ENCODE results near the gene LRP3.
"Not testable (repeated sequence)": the region's sequence is repeated elsewhere in the genome, so short reads cannot be mapped to it uniquely, and the experiment has no call there.

Gene LRP3, protein sequence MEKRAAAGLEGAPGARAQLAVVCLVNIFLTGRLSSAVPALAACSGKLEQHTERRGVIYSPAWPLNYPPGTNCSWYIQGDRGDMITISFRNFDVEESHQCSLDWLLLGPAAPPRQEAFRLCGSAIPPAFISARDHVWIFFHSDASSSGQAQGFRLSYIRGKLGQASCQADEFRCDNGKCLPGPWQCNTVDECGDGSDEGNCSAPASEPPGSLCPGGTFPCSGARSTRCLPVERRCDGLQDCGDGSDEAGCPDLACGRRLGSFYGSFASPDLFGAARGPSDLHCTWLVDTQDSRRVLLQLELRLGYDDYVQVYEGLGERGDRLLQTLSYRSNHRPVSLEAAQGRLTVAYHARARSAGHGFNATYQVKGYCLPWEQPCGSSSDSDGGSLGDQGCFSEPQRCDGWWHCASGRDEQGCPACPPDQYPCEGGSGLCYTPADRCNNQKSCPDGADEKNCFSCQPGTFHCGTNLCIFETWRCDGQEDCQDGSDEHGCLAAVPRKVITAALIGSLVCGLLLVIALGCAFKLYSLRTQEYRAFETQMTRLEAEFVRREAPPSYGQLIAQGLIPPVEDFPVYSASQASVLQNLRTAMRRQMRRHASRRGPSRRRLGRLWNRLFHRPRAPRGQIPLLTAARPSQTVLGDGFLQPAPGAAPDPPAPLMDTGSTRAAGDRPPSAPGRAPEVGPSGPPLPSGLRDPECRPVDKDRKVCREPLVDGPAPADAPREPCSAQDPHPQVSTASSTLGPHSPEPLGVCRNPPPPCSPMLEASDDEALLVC

DNA sequence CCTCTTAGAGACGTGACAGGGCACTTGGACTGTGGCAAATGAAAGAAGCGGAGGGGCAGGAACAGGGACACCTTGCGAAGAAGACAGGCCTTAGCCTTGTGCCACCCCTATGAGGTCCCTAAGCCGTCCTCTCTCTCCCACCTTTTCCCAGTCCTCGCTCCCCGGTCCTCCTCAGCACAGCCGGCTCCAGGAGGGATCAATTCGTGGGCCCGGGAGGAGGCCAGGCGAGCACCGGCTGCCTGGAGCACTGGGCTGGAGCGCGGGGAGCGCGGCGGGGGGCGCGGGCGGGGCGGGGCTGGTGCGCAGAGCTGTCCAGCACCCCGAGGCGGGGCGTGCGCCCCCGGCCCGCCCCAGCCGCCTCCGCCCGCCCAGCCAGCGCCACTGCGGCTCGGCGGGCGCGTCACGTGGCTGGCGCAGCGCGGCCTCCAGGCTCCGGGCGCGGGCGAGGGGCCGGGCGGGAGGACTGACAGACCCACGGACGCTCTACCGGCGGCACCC lies at the start of gene LRP3:
Gene LRP3 (plus strand): TSS at position 466 of the 498 bp plus-strand sequence. CDS start 456 bp downstream, outside the sequence.
- no peak for DNase-seq (ENCODE audit: low spot score)

DNA sequence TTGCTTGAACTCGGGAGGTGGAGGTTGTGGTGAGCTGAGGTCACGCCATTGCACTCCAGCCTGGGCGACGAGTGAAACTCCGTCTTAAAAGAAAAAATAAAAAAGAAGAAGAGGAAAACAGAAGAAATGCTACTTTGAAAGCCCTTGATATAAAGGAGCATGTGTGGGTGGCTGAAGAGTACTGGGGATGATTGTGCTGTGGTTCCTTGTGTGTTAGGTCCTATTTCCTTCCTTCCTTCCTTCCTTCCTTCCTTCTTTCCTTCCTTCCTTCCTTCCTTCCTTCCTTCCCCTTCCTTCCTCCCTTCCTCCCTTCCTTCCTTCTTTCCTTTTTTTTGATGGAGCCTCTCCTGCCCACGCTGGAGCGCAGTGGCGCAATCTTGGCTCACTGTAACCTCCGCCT lies 47.9 kb upstream of the LRP3 start:
- no peak for DNase-seq (ENCODE audit: low spot score)

DNA sequence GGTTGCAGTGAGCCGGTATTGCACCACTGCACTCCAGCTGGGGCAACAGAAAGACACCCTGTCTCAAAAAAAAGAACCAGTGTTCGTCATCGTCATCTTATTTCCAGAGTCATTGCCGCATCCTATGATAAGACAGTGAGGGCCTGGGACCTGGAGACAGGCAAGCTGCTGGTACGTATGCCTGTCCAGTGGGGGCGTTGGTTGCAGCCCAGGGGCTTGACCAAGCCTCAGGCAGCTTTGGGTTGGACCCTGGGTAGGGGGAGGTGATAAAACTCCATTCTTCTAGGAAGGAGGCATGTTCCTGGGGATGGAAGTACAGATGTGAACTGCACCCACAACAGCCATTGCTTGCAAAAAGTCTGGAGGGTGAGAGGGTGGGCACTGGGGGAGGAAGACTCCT lies 46.6 kb upstream of the LRP3 start:
- no peak for DNase-seq (ENCODE audit: low spot score)

DNA sequence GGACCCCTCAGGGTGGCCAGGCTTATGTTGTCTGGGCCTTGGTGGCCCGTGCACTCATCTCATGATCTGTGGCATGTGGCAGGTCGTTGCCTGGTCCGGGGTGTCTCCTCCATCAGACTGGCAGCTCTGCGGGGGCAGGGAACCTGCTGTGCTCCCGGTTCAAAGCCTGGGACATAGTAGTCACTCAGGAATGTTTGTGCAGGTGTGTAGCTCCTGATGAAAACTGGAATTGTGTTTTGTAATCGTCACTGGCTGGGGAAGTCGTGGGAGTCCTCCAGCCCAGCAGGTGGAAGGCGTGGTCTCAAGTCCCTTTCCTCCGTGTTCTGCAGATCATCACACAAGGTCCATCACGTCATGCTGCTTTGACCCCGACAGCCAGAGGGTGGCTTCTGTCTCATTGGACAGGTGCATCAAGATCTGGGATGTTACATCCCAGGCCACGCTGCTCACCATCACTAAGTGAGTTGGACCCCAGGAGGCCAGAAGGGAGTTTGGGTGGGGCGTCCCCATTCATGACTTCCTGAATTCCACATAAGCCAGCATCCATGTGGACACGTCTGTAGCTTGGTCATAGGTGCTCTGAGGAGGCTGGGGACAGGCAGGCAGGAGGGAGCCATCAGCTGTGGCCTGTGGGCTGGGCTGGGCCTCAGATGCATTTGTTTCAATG lies 43.1 kb upstream of the LRP3 start:
- DNase-seq (ENCODE audit: low spot score), result no peak

DNA sequence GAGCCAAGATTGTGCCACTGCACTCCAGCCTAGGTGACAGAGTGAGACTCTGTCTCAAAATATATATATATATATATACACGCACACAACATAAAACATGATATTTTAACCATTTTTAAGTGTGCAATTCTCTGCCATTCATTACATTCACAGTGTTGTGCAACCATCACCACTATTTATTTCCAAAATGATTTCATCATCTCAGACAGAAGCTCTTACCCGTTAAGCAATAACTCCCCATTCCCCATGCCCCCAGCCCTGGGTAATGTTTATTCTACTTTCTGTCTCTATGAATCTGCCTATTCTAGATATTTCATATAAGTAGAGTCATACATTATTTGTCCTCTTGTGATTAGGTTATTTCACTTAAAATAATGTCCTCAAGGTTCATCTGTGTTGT lies 42.0 kb upstream of the LRP3 start:
- no peak for DNase-seq (ENCODE audit: low spot score)

DNA sequence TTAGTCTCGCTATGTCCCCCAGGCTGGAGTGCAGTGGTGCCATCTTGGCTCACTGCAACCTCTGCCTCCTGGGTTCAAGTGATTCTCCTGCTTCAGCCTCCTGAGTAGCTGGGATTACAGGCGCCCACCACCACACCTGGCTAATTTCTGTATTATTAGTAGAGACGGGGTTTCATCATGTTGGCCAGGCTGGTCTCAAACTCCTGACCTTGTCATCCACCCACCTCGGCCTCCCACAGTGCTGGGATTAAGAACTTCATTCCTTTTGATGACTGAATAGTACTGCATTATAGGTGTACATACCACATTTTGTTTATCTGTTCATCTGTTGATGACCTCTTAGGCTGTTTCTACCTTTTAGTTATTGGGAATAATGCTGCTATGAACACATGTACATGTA lies 41.5 kb upstream of the LRP3 start:
- not testable (repeated sequence) for DNase-seq (ENCODE audit: low spot score)

DNA sequence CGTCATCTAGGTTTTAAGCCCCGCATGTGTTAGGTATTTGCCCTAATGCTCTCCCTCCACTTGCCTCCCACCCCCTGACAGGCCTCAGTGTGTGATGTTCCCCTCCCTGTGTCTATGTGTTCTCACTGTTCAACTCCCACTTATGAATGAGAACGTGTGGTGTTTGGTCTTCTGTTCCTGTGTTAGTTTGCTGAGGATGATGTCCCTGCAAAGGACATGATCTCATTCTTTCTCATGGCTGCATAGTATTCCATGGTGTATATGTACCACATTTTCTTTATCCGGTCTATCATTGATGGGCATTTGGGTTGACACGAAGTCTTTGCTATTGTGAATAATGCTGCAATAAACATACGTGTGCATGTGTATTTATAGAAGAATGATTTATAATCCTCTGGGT lies 39.8 kb upstream of the LRP3 start:
- DNase-seq (ENCODE audit: low spot score), result not testable (repeated sequence)

DNA sequence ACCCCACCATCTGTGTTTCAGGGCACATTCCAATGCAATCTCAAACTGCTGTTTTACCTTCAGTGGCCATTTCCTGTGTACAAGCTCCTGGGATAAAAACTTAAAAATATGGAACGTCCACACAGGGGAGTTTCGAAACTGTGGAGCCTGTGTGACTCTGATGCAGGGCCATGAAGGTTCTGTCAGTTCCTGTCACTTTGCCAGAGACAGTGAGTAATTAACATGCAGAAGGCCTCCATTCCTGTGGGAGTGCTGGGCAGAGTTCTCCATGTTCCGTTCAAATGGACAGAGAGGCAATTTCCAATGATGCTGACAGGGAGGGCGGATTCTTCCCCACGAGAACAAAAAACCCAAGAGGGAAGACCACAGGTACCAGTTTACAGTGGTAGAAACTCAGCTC lies 37.8 kb upstream of the LRP3 start:
- no peak for DNase-seq (ENCODE audit: low spot score)

DNA sequence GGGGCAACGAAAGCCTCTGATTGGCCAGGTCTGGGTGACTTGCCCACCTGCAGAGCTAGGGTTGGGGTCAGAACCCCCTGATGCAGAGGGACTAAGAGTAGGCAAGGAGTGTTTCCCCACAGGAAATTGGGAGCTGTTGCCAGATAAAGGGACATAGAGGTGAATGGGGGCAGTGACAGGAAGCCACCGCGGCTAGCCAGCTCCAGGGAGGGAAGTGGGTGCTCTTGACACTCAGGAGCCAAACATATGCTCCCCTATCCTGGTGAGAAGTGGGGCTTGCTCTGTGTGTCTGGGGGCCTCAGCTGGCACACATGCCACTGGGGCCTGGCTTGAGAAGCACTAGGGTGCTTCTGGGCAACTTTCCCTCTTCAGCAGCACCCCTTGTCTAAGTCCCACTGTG lies 36.2 kb upstream of the LRP3 start:
- DNase-seq (ENCODE audit: low spot score), result no peak

DNA sequence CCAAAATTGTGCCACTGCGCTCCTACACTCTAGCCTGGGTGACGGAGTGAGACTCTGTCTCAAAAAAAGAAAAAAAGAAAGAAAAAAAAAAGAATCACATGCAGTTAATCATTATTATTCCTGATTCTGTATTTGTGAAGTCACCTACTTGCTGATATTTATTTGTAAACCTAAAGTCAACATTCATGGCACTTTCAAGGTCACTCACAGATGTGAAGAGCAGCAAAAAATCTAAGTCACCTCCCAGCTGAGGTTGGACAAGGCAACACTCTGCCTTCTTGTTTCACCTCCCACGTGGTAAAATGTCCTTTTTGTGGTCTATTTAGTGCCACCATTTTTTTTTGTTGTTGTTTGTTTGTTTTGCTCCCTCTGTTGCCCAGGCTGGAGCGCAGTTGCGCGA lies 35.8 kb upstream of the LRP3 start:
- no peak for DNase-seq (ENCODE audit: low spot score)

DNA sequence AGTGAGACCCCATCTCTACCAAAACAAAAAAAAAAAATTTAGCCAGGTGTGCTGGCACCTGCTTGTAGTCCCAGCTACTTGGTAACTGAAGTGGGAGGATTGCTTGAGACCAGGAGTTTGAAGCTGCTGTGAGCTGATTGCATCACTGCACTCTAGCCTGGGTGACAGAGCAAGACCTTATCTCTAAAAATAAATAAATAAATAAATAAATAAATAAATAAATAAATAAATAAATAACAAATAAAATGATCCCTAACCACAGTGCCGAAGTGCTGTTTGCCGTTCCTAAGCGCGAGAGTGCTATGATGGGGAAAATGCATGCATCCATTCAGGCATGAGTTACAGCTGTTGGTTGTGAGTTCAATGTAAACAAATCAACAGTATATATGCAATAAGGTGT lies 35.0 kb upstream of the LRP3 start:
- DNase-seq (ENCODE audit: low spot score), result no peak

DNA sequence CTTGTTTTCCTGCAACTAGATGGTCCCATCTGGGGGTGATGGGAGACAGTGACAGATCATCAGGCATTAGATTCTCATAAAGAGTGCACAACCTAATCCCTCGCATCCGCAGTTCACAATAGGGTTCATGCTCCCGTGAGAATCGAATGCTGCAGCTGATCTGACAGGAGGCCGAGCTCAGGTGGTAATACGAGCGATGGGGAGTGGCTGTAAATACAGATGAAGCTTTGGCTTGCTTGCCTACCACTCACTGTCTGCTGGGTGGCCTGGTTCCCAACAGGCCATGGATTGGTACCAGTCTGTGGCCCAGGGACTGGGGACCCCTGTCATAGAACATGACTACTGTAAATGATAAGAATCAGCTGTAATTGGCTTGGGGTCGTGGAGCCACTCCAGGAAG lies 34.2 kb upstream of the LRP3 start:
- no peak for DNase-seq (ENCODE audit: low spot score)

DNA sequence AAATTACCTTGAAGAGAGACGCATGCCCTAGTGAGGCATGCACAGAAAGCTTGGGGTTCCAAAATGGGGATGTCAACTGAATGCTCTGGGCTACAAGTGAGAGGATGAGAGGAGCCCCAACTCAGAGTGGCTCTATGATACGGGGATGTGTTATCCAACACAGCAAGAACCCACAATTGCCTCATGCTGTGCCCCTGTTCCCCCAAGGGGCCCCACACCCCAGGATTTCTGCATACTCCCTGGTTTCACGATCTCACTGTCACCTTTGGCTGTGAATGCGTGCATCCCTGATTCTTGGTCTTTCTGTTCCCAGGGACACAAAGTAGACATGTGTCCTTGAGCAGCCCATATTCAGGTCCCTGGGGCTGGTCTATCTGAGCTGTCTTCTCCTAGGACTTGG lies 32.9 kb upstream of the LRP3 start:
- no peak for DNase-seq (ENCODE audit: low spot score)

DNA sequence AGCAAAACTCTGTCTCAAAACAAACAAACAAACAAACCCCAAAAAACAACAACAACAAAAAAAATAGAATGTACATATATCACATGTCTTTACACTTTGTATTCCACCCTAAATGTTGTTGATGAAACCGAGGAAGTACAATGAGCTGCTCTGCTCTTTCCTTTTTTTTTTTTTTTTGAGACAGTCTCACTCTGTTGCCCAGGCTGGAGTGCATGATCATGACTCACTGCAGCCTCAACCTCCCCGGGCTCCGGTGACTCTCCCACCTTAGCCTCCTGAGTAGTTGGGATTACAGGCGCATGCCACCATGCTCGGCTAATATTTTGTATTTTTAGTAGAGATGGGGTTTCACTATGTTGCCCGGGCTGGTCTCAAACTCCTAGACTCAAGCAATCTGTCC lies 30.6 kb upstream of the LRP3 start:
- no peak for DNase-seq (ENCODE audit: low spot score)

DNA sequence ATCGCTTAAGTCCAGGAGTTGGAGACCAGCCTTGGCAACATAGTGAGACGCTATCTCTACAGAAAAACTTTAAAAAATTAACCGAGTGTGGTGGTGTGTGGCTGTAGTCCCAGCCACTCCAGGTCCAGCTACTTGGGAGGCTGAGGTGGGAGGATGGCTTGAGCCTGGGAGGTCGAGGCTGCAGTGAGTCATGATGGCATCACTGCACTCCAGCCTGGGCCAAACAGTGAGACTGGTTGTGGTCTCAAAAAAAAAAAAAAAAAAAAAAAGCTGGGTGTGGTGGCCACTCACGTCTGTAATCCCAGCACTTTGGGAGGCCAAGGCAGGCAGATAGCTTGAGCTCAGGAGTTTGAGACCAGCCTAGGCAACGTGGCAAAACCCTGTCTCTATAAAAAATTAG lies 28.1 kb upstream of the LRP3 start:
- not testable (repeated sequence) for DNase-seq (ENCODE audit: low spot score)

DNA sequence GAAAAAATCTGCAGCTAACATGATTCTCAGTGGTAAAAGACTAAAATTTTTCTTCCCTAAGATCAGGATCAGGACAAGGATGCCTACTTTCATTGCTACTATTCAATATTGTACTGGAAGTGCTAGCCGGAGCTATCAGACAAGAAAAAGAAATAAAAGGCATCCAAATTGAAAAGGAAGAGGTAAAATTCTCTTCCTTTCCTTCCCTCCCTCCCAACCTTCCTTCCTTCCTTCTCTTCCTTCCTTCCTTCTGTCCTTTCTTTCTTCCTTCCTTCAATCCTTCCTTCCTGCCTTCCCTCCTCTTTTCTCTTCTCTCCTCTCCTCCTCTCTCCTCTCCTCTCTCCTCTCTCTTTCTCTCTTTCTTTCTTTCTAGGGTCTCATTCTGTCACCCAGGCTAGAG lies 26.7 kb upstream of the LRP3 start:
- no peak for DNase-seq (ENCODE audit: low spot score)

DNA sequence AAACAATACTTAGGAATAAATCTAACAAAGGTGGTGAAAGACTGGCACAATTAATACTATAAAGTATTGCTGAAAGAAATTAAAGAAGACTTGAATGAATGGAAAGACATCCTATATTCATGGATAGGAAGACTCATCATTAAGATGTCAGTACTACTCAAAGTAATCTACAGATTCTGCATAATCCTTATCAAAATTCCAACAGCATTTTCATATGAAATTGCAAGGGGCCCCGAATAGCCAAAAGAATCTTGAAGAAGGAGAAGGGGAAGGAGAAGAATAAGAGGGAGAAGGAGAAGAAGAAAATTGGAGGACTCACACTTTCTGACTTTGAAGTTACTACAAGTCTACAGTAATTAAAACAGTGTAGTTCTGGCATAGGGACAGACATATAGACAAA lies 25.6 kb upstream of the LRP3 start:
- no peak for DNase-seq (ENCODE audit: low spot score)

DNA sequence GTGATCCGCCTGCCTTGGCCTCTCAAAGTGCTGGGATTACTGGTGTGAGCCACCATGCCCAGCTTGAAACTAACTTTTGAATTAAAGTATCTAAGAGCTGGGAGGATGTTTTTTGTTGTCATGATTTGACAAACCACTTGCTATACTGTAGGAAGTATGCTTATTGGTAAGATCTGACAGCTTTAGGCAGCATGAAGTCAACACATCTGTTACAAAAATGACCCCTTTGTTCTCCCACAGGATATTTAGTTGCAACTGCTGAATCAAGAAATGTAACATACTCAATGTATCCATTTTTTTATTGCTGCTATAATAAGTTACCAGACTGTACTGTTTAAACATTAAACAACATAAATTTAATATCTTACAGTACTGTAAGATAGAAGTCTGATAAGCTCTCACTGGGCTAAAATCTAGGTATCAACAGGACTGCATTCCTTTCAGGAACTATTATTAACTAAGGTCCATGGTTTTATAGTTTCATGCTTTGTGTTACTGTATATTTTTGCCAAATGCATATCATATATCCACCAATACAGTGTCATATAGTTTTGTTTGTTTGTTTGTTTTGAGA lies 22.8 kb upstream of the LRP3 start:
- DNase-seq (ENCODE audit: low spot score), result no peak

DNA sequence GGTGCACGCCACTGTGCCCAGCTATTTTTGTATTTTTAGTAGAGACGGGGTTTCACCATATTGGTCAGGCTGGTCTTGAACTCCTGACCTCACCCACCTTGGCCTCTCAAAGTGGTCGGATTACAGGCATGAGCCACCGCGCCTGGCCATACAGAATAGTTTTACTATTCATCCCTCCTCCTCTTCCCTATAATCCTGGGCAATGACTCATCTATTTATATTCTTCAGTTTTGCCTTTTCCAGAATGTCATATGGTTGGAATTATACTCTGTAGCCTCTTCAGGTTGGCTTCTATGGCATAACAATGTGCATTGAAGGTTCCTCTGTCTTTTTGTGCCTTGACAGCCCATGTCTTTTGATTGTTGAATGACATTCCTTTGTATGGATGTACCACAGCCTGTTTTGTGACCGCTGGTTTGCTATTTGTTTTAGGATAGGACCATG lies 22.2 kb upstream of the LRP3 start:
- DNase-seq (ENCODE audit: low spot score), result no peak

DNA sequence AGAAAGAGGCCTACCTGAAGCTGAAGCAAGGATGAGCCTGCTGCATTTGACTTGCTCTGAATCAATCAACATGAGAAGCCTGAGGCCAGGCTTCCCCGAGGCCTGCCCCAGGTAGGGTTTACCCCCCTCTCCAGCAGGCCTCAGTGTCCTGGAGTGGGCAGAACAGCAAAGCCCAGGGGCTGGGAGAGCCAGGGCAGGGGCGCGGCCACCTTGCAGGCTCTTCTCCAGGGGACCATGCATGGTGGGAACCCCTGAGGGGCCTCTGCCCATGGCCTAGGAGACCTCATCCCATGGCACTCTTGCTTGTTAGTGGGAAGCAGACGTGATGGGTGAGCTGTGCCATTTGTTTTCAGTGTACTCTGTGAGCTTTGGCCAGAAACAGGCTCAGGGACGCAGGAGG lies 19.9 kb upstream of the LRP3 start:
- no peak for DNase-seq (ENCODE audit: low spot score)

DNA sequence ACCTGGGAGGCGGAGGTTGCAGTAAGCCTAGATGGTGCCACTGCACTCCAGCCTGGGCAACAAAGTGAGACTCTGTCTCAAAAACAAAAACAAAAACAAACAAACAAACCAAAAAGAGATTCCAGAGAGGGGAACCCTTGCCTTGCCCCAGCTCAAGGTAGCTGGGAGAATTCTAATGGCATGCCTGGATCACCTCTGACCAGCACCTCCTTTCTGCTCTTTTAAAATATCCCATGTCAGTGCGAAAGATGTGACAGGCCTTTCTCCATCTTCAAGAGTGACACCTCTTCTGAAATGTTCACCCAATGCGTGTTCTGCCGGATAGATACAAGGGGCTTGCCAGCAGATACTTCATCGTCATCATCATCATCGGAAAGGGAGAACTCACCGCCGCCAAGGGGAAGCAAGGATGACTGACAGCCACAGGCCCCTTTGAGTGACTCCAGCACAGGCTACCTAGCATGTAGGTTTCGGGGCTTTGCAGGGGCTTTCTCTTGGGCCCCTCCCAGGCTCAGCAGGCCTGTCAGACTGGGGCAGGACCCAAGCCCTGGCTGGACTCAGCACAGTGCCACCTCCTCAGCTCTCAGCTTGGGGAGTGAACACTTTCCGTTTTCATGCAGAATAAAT lies 18.9 kb upstream of the LRP3 start:
- DNase-seq (ENCODE audit: low spot score), result no peak

All from germinal center (tissue), 1 donor.